ENCODE results near the gene ITGBL1. TPM values are rescaled to one million over a fixed set of nuclear protein-coding genes. Genes with fewer than 3 reads are reported as not detected.

The ITGBL1 gene
- total and polyA plus RNA-seq, 2 of the 8 experiments (the other 6 are each of a cell fraction or from before 2014, with no cell fraction given): not detected

DNA sequence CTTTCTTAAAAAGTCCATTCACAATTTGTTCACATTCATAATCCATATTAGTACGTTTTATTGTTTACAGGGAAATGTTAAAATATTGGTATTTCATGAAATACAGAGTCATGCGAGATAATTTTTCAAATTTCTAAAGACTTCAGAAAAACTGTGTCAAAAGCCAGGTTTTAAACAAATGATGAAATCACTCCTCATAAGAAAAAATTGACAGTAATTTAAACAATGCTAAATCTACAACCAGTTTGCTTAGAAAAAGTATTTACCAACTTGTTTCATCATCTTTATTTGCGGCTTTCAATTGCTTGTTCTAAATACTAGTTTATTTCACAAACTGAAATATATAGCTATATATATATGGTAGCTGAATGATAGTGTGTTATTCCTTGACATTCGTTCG, 35.0 kb upstream of the ITGBL1 start:
- Histone ChIP-seq H4K91ac (replicated peaks; ENCODE audit: insufficient read length, low read length) (no peak overlapping the region), H2BK12ac (ENCODE audit: low read depth, low read length) (no peak overlapping the region), H2BK20ac (ENCODE audit: low read length) (no peak overlapping the region), H3K27me3 (replicated peaks in 1 of 4; ENCODE audit: control insufficient read depth in 3 of 4, extremely low read depth in 1 of 4, insufficient read depth in 3 of 4, low read length in 3 of 4) (peaks cover 5 to 17% (median 16%) of the 10 kb centered on the region in 4 experiments), H2BK120ac (replicated peaks; ENCODE audit: low read depth, low read length) (no peak overlapping the region), H2BK5ac (ENCODE audit: low read depth, low read length) (no peak overlapping the region), H3K27ac (ENCODE audit: low read depth, low read length) (no peak overlapping the region), H3K36me3 (ENCODE audit: control insufficient read depth in 2 of 4, insufficient read depth in 4 of 4, low read length in 3 of 4) (no peaks in the 10 kb centered on the region), H3K56ac (replicated peaks; ENCODE audit: insufficient read length, low read depth, low read length) (no peak overlapping the region), H3K79me1 (ENCODE audit: low read depth, low read length) (no peaks in the 10 kb centered on the region), H3K23ac (ENCODE audit: insufficient read length) (no peak overlapping the region), H2AK5ac (ENCODE audit: low read depth, low read length) (no peak overlapping the region), H2AFZ (ENCODE audit: low read length) (no peak overlapping the region), H3K23me2 (ENCODE audit: low read depth, low read length) (peaks cover 8% of the 10 kb centered on the region; the same call in 1 of the 2 replicates), H4K20me1 (replicated peaks in 1 of 2; ENCODE audit: control insufficient read depth in 1 of 2, insufficient read depth in 2 of 2, low read length in 2 of 2) (no peaks in the 10 kb centered on the region), H4K5ac (ENCODE audit: insufficient read length, low read depth, low read length) (no peak overlapping the region), H3K79me2 (ENCODE audit: control insufficient read depth in 1 of 2, insufficient read depth in 2 of 2, low read length in 2 of 2) (no peaks in the 10 kb centered on the region), H4K8ac (ENCODE audit: extremely low read depth, insufficient read depth, low read length) (no peak overlapping the region), H2BK15ac (ENCODE audit: low read length) (no peak overlapping the region), H3K4ac (replicated peaks; ENCODE audit: insufficient read length, low read depth, low read length) (no peak overlapping the region), H3K9ac (replicated peaks in 1 of 4; ENCODE audit: extremely low read depth in 1 of 4, low read depth in 3 of 4, low read length in 3 of 4) (no peak overlapping the region), H3K4me3 (ENCODE audit: extremely low read depth in 1 of 4, insufficient read depth in 2 of 4, low read depth in 3 of 4, low read length in 4 of 4) (no peak overlapping the region), H3K4me2 (ENCODE audit: insufficient read depth in 1 of 2, low read depth in 2 of 2, low read length in 2 of 2) (no peak overlapping the region; a peak in 1 of 4 replicates), H3K9me3 (ENCODE audit: insufficient read depth in 2 of 2, low read depth in 1 of 2, low read length in 1 of 2) (no peaks in the 10 kb centered on the region), H3K14ac (ENCODE audit: insufficient read length) (no peak overlapping the region), H3K18ac (ENCODE audit: extremely low read depth, low read length) (no peak overlapping the region), H3K4me1 (replicated peaks in 1 of 4; ENCODE audit: control insufficient read depth in 3 of 4, insufficient read depth in 4 of 4, low read length in 3 of 4) (peaks cover 0 to 5% (median 3%) of the 10 kb centered on the region in 4 experiments; a peak in 6 of 7 replicates)
- CTCF ChIA-PET (ENCODE audit: partially characterized antibody): interaction anchor here (2.0 kb wide), 1 partner anchor 11 kb away, joined by 6 read pairs; no protein-coding TSS in a partner anchor
- TF ChIP-seq, protein P1, sequence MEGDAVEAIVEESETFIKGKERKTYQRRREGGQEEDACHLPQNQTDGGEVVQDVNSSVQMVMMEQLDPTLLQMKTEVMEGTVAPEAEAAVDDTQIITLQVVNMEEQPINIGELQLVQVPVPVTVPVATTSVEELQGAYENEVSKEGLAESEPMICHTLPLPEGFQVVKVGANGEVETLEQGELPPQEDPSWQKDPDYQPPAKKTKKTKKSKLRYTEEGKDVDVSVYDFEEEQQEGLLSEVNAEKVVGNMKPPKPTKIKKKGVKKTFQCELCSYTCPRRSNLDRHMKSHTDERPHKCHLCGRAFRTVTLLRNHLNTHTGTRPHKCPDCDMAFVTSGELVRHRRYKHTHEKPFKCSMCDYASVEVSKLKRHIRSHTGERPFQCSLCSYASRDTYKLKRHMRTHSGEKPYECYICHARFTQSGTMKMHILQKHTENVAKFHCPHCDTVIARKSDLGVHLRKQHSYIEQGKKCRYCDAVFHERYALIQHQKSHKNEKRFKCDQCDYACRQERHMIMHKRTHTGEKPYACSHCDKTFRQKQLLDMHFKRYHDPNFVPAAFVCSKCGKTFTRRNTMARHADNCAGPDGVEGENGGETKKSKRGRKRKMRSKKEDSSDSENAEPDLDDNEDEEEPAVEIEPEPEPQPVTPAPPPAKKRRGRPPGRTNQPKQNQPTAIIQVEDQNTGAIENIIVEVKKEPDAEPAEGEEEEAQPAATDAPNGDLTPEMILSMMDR (IDR thresholded peaks at IDR 0.05; ENCODE audit: control extremely low read depth in 1 of 3, insufficient read depth in 1 of 3, low read depth in 1 of 3, low read length in 3 of 3): no peak
- TF ChIP-seq FOSL1 (IDR thresholded peaks at IDR 0.05; ENCODE audit: insufficient read depth, low read depth, low read length): no peak
- no peak for TF ChIP-seq ASH2L (IDR thresholded peaks at IDR 0.05; ENCODE audit: low read length)
- TF ChIP-seq CTBP2 (IDR thresholded peaks at IDR 0.05; ENCODE audit: borderline replicate concordance, insufficient read depth, insufficient read length, low read length): no peak
- TF ChIP-seq SUZ12 (IDR thresholded peaks at IDR 0.05; ENCODE audit: low read length): no peak
- no peak for TF ChIP-seq TEAD4 (IDR thresholded peaks at IDR 0.05; ENCODE audit: low read depth, low read length)
- no peak for TF ChIP-seq HDAC6 (IDR thresholded peaks at IDR 0.05; ENCODE audit: low read depth, low read length)
- no peak for TF ChIP-seq TCF12 (IDR thresholded peaks at IDR 0.05; ENCODE audit: low read depth, low read length)
- POLR2A ChIA-PET (ENCODE audit: partially characterized antibody): no interaction called here
- DNase-seq (ENCODE audit: low read depth in 1 of 2, low spot score in 2 of 2) (no peak), FAIRE-seq (no peak)
- WGBS, 2 experiments (ENCODE audit: extremely low coverage in 1 of 2, insufficient coverage in 1 of 2, insufficient read length in 1 of 2, insufficient replicate concordance in 2 of 2, low coverage in 1 of 2, low lambda C conversion rate in 2 of 2, missing lambda C conversion rate in 1 of 2): 89% methylated on average over 5 of the region's 5 CpGs; no CpG with 5 or more reads in 1 of the 2 experiments
